ENCODE data around the gene IFT74.

The IFT74 gene

GRCh38 chr9:26955921-26956859 is at the start of gene IFT74:
TSS of gene IFT74 (plus strand) at chr9:26956412. CDS start at chr9:26961968, 5,556 bp downstream.
- DNase-seq: peak; percentile 97

DNA sequence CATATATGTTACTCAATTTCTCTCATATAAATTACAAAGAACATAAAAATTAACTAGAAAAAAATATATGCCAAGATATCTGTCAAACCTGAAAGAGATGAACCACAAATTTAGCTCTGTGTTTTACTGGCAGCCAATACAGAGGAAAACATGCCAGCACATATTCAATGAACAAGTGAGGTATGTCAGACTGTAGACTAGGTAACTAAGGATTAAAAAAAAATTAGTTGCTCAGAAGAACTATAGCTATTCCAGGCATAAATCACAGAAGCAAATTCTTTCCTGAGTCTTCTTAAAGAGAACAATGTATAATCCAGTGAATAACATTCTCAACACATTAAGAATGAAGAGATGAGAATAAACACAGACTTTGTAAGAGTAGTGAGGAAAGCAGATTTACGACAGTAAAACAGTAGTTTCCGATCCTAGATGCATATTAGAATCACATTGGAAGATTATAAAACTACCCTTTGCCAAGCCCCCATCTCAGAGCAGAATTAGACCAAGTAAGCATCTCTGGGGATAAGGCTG is 43.0 kb upstream of the IFT74 start:
- DNase-seq: no peak

DNA sequence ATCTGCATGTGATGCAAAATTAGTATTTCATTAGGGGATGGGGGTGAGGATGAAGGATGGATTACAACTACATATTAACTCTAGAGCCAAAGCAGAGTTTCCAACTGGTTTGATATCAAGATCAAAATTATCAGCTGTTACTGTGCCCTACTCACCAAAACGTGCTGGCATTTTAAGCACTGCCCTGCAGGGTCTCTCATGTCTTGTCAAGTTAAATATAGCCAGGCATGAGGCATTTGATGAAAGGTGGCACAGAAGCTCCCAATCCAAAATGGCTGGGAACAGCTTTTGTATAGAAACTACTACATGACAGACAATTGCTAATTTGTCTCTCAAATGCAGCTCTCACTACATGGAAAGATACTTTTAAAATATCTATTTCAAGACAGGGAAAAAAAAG is 36.5 kb upstream of the IFT74 start:
- no peak for DNase-seq

- DNase-seq: no peak
These were observed 30.6 kb upstream of the IFT74 start for GRCh38 chr9:26925609-26926008.

DNA sequence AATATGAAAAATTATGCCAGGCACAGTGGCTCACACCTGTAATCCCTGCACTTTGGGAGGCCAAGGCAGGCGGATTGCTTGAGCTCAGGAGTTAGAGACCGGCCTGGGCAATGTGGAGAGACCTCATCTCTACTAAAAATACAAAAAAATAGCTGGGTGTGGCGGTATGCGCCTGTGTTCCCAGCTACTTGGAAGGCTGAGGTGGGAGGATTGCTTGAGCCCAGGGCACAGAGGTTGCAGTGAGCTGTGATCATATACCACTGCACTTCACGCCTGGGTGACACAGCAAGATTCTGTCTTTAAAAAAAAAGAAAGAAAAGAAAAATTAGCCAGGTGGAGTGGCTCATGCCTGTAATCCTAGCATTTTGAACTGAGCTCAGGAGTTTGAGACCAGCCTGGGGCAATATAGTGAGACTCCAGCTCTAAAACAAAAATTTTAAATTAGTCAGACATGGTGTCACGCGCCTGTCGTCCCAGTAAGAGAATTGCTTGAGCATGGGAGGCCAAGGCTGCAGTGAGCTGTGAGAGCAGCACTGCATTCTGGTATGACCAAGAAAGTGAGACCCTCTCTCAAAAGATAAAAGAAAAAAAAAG is 27.2 kb upstream of the IFT74 start:
- DNase-seq: no peak

GRCh38 chr9:26935847-26936246 is 20.4 kb upstream of the IFT74 start:
- no peak for DNase-seq

GRCh38 chr9:26937816-26938371 is 18.3 kb upstream of the IFT74 start:
- DNase-seq: no peak

- no peak for DNase-seq
These were observed 16.1 kb upstream of the IFT74 start for GRCh38 chr9:26939955-26940711.

GRCh38 chr9:26940779-26941178 is 15.4 kb upstream of the IFT74 start:
- no peak for DNase-seq

GRCh38 chr9:26945591-26945990 is 10.6 kb upstream of the IFT74 start:
- no peak for DNase-seq

DNA sequence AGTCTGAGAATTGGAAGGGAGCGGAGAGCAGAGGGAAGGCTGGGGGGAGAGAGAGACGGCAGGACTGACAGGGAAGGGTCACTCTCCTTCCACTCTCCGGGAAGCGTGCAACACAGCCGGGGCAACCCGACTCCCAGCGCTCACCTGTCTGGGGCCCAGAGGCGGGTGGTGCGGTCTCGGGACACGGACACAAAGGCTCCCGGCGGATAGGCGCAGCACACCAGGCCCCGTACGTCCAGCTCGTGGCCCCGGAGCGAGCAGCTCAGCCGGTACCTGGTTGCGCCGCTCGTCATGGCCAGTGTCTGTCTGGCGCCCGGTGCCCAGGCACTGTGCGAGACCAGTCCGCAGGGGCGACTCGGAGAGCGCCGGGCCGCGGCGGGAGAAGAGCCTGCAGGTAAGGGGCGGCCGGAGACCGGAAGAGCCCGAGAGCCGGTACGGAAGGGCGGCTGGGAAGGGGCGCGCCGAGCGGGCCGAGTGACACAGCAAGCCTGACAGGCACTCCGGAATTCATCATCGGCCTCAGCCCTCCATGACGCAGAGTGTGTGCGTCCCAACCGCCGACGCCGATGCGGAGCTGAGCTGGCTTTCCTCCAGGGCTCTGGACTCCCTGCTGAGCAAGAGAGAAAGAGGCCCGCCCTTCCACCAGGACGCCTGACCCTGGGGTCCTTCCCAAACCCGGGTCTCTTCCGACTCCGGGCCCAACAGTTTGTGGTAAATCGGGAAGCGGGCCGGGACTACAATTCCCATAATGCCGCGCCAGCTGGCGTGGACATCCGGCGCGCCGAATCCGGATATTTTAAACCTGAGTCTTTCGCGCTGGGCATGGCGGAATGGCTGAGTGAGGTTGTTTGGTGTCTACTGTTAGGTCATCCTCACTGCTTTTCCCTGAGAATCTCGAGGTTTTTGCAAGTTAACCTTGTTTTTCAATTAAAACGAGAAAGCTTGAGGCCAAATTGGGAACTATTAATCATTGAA is 9.2 kb upstream of the IFT74 start, which contains the start of gene PLAA:
PLAA (minus strand) TSS at position 490 of the 975 bp plus-strand sequence; CDS start at position 293, 197 bp downstream.
- peak; percentile 89 for DNase-seq

DNA sequence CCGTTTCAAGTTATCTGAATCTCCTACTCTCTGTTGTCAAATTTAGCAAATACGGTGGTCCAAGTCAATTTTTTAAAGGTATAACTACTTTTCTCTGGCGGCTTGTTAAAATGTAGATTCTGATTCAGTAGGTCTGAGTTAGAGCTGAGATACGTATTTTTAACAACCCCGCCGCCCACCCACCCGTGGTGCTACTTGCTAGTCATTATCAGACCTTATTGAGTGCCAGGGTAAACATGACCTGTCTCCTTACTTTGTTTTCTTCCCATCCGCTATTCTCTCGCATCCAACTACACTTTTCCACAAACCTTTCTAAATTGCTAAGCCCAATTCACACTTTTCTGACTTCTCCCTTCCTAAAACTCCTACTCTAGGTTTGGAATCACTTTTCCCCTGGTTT is 8.5 kb upstream of the IFT74 start:
- no peak for DNase-seq

DNA sequence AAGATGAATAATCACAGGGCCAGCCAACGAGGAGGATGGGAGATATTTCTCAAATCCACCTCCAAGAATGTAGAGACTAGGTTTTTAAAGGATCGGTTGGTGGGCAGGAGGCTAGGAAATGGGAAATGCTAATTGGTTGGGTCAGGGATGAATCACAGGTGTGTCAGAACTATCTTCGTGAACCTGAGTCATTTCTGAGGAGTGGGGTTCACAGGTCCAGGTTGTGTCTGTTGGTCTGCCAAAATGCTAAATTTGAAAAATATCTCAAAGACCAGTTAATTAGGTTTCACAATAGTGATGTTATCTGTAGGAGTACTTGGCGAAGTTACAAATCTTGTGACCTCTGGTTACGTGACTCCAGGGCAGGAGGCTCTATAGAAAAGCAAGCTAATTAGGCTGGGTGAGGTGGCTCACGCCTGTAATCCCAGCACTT is 6.6 kb upstream of the IFT74 start:
- DNase-seq: no peak

DNA sequence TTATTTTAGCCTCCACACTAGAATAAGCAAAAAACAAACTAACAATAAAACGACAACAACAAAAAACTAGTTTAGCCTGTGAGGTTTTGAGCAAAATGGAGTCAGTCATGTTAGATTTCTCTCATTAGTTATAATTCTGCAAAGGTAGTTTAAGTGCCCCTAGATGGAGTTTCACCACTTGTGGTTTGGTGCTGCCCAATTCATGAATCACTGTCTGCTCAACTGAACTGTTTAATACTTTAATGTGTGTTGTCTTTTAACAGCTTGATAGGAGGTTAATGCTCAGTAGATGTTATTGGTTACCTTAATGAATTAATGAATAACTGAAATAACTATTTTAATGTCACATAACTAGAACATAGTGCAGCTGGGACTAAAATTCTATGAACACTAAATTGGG is 5.7 kb upstream of the IFT74 start:
- no peak for DNase-seq

- no peak for DNase-seq
These were observed 4.4 kb upstream of the IFT74 start for GRCh38 chr9:26951794-26952193.

DNA sequence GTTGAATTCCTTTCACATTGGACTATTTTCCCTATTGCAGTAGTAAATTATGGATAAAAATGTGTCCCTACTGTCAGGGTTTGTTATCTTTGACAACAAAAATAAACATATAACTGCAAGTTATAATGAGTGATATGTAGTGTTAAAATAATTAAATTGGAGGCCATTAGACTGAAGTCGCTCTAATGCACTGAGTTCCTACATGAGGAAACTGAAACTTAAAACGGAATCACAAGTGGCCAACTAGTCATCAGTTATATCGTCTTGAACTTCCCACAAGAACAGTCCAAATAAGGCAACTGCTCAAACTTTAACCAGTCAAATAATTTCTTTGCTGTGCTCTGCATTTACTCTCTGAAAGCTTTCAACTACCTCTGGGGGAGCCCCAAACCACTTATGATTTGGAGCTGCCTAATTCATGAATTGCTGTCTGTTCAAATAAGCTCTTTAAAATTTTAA is 2.1 kb upstream of the IFT74 start:
- DNase-seq: peak; percentile 89

- DNase-seq: peak; percentile 84
These were observed 849 bp upstream of the IFT74 start for GRCh38 chr9:26955222-26955903.

- no peak for DNase-seq
These were observed 635 bp downstream of the IFT74 start for GRCh38 chr9:26956860-26957233.

- no peak for DNase-seq
These were observed 15.5 kb downstream of the IFT74 start for GRCh38 chr9:26971721-26972120.

GRCh38 chr9:26973989-26974388 is 17.8 kb downstream of the IFT74 start:
- no peak for DNase-seq

DNA sequence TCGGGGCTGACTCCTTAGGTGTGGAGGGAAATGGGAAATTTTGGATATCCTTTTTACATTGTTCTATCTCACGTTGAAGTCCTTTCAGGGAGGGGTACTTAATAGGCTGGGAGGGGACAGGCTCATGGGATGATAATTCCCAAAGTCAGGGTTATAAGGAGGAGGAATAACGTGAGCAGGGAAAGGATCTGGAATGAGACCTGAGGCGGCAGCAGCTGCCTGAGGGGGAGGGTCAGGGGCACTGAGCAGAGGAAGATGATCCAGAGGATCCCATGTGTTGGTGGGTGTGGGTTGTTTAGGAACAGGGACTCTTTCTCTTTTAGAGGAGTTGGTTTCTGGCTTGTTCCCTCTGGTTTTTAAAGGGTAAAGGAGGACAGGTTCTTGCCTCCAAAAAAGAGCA is 18.7 kb downstream of the IFT74 start:
- DNase-seq: no peak
